CD4-positive, alpha-beta T cell treated with Interleukin-21 for 1 hour (primary cell): ENCODE results near the gene IFNAR1.
"Not testable (repeated sequence)": the region's sequence is repeated elsewhere in the genome, so short reads cannot be mapped to it uniquely, and the experiment has no call there.

ENCODE experiments used
- DNase-seq: peaks from one replicate; pipeline ENCODE4 v3.0.0-alpha.2; 2020

IFNAR1 gene

GRCh38 chr21:33350676-33351075 is 25.9 kb downstream of the IFNAR1 start:
- DNase-seq, result no peak

GRCh38 chr21:33355355-33355754 is 30.6 kb downstream of the IFNAR1 start:
- no peak for DNase-seq

DNA sequence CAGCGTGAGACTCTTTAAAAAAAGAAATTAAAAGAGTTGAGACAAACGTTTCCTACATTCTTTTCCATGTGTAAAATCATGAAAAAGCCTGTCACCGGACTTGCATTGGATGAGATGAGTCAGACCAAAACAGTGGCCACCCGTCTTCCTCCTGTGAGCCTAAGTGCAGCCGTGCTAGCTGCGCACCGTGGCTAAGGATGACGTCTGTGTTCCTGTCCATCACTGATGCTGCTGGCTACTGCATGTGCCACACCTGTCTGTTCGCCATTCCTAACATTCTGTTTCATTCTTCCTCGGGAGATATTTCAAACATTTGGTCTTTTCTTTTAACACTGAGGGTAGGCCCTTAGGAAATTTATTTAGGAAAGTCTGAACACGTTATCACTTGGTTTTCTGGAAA is 31.2 kb downstream of the IFNAR1 start:
- DNase-seq, result no peak

DNA sequence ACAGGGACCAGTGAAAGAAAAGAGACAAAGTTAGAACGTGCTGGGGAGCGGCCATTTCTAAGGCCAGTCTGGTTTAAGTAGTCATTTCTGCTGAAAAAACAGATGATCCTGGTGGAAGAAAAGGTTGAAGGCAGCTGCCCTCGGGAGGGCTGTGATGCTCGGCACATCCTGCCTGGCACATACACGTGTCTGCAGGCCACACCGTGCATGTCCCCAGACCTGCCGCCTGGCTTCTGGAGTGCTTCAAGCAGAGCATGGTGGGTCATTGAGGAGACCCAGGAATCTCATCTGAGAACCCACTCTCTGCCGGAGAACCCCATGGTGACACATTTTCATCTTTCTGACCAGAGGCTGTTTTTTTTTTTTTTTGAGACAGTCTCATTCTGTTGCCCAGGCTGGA is 32.4 kb downstream of the IFNAR1 start:
- DNase-seq, result no peak

GRCh38 chr21:33359446-33359845 is 34.7 kb downstream of the IFNAR1 start:
- no peak for DNase-seq

DNA sequence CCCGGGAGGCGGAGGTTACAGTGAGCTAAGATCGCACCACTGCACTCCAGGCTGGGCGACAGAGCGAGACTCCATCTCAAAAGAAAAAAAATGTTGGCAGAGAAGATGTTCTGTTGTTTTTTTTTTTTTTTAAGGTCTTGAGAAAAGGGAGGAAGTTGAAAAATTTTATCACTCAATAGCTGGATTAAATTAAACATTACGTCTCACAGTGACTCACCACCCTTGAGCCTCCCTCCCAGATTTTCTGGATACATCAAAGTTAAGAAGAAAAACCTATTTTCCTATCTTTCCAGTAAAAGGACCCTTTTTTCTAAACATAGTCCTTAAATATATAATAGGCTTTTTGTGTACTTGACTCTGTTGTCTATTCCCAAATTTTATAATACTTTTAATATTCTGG is 35.5 kb downstream of the IFNAR1 start:
- DNase-seq, result no peak

- DNase-seq, result peak; percentile 88
Observed at GRCh38 chr21:33360881-33361602, 36.3 kb downstream of the IFNAR1 start.

GRCh38 chr21:33362044-33362555 is 37.3 kb downstream of the IFNAR1 start:
- DNase-seq, result peak; percentile 89

DNA sequence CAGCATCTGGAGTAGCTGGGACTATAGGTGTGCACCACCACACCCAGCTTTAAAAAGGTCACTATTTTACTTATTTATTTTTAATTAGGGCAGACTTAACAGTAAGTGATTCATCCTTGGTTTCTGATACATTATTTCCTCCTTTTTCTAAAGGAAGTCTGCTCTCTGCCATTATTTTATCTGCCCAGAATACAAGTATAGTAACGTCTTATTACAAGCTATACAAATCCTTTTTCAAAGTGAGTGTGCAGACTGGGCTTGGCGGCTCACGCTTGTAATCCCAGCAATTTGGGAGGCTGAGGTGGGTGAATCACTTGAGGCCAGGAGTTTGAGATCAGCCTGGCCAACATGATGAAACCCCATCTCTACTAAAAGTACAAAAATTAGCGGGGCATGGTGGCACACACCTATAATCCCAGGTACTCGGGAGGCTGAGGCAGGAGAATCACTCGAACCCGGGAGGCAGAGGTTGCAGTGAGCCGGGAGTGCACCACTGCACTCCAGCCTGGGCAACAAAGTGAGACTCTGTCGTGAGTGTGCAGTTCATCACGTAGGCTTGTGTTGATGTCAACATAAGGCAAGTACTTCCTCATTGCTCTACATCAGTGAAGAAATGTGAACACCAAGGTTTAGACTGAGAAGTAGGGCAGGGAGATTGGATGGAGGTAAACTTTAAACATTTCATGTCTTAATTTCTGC is 39.3 kb downstream of the IFNAR1 start:
- not testable (repeated sequence) for DNase-seq

DNA sequence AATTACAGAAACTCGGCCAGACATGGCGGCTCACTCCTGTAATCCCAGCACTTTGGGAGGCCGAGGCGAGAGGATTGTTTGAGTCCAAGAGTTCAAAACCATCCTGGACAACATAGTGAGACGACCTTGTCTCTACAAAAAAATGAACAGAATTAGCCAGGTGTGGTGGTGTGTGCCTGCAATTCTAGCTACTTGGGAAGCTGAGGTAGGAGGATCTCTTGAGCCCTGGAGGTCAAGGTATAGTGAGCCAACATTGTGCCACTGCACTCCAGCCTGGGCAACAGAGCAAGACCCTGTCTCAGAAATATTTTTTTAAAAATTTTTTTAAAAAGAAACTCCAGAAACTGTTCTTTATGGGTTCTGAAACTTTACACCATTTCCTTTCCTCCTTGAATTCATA is 40.1 kb downstream of the IFNAR1 start:
- no peak for DNase-seq

- DNase-seq, result no peak
Observed at GRCh38 chr21:33367309-33367973, 42.7 kb downstream of the IFNAR1 start.

- no peak for DNase-seq
Observed at GRCh38 chr21:33368124-33368523, 43.4 kb downstream of the IFNAR1 start.

GRCh38 chr21:33368576-33368975 is 43.8 kb downstream of the IFNAR1 start:
- DNase-seq, result no peak

DNA sequence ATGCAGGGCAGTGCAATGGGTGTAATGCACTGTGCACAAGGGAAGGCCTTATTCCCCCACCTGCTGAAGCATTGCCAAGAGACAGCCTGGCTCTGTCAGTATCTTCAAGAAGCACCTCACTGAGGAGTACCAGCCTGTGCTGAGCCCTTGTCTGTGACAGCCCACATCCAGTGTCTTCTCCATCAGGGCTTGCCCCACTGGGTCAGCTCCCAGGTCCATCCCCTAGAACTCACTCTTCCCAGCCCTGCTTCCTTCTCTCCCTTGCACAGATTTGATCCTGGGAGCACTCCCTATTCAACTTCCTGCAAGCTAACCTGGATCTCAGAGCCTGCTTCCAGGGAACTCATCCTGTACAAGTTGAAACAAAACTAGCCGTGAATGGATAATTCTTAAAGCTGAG is 44.8 kb downstream of the IFNAR1 start:
- DNase-seq, result no peak

- DNase-seq, result no peak
Observed at GRCh38 chr21:33370305-33370704, 45.5 kb downstream of the IFNAR1 start.

- DNase-seq, result no peak
Observed at GRCh38 chr21:33371366-33371765, 46.6 kb downstream of the IFNAR1 start.

DNA sequence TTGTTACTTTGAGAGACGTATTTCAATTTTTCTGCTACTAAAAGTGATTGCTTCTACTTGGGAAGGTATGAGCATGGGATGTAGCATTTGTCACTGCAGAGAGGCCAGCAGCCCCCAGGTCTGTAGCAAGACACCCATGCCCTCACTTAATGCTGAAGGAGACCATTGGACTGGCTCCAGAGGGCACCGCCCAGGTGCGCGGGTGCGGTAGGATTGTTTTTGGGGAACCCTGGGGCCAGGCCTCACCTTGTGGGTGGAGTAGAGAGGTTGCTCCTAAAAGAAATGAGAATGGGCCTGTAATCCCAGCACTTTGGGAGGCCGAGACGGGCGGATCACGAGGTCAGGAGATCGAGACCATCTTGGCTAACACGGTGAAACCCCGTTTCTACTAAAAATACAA is 47.8 kb downstream of the IFNAR1 start:
- no peak for DNase-seq

DNA sequence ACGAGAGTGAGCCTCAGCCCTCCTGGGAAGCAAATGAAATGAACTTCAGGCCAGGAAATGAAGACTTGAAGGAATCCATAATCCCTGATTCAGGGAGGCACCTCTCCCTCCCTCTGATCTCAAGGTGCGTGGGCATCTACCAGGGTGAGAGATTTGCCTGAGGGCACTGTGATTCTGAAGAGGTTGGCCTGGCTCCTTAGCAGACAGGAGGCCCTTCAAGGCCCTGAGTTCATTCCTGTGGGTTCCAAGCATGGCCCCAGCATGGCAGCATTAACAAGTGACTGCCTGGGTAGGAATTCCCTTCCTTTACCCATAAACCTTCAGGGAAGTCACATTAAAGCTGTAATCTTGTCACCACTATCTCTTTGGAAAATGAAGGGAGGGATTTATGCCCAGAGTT is 48.7 kb downstream of the IFNAR1 start:
- DNase-seq, result no peak

DNA sequence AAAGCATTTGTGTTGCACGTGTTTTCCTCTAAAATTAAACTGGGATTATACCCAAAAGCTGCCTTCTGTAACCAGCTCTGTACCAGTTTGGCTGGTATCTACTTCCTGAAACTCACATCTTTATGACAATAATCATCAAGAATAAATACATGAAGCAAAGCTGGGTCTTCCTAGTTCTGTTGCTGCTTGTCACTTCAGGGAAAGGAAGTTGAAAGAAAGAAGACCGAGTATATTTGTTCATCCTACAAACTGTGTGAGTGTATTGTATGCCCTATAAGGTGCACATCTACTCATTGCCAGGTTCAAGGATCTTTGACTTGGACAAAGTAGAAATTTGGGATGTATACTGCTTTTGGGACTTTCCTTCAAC is 49.3 kb downstream of the IFNAR1 start:
- DNase-seq, result no peak

GRCh38 chr21:33374450-33375096 is 49.8 kb downstream of the IFNAR1 start:
- DNase-seq, result peak; percentile 73

- no peak for DNase-seq
Observed at GRCh38 chr21:33375101-33375644, 50.4 kb downstream of the IFNAR1 start.

GRCh38 chr21:33377221-33377920 is 52.6 kb downstream of the IFNAR1 start:
- no peak for DNase-seq
